SK-N-SH (cell line): Measurements from ENCODE around the gene PHF1. TPM values are rescaled to one million over a fixed set of nuclear protein-coding genes. Genes with fewer than 3 reads are reported as not detected.

Experiments used
- CTCF ChIA-PET: fragments of 300-600, 350-600 bp; formaldehyde crosslinking; extraction: SDS; loops from one replicate; lab custom pipeline; 2021; lab: Yijun Ruan, JAX
- POLR2A ChIA-PET: fragments of 350-600 bp; sonication (Branson Sonifier 250); formaldehyde crosslinking; extraction: SDS; loops from one replicate; lab custom pipeline; 2020; ENCODE audit warnings: antibody characterized with exemption, inconsistent platforms; lab: Yijun Ruan, JAX
- DNase-seq: peaks from one replicate; pipeline ENCODE4 v3.0.0; 2012
- H2AFZ ChIP-seq: fragments of 200-600 bp; sonication (generic); 2 replicates; pipeline ENCODE4 v1.8.1; 2016; ENCODE audit warnings: antibody characterized with exemption, mild to moderate bottlenecking, low read depth
- H3F3A ChIP-seq: fragments of 200-600 bp; sonication (generic); replicated peaks from 2 replicates; pipeline ENCODE3; 2016; ENCODE audit warnings: antibody characterized with exemption, mild to moderate bottlenecking; ENCODE audit not compliant: insufficient read depth
- H3K27ac ChIP-seq, 2 experiments: fragments of 200-500 bp in 1 of 2; fragments of 200-600 bp in 1 of 2; sonication (Bioruptor generic) in 1 of 2; sonication (generic), shearing (Covaris generic) in 1 of 2; 2 replicates each; pipeline versions ENCODE4 v1.5.1 to v1.6.1; 2014 to 2016; ENCODE audit warnings: low read depth in 2 of 2, inconsistent platforms in 1 of 2, low read length in 1 of 2, mild to moderate bottlenecking in 1 of 2, mixed read lengths in 1 of 2
- H3K27me3 ChIP-seq: fragments of 200-600 bp; sonication (generic), shearing (Covaris generic); 2 replicates; pipeline ENCODE4 v1.6.1; 2016; ENCODE audit warnings: mixed run types; ENCODE audit not compliant: insufficient read depth
- H3K36me3 ChIP-seq, 2 experiments: fragments of 200-500 bp in 1 of 2; fragments of 200-600 bp in 1 of 2; sonication (Bioruptor generic) in 1 of 2; sonication (generic) in 1 of 2; replicated peaks in 1 of 2; 2 replicates each; pipeline versions ENCODE3 to v1.5.1; 2014 to 2016; ENCODE audit warnings: low read length in 1 of 2, mild to moderate bottlenecking in 1 of 2; ENCODE audit not compliant: insufficient read depth in 2 of 2, control insufficient read depth in 1 of 2
- H3K4me1 ChIP-seq, 2 experiments: fragments of 200-500 bp in 1 of 2; fragments of 200-600 bp in 1 of 2; sonication (Bioruptor generic) in 1 of 2; sonication (generic), shearing (Covaris generic) in 1 of 2; 2 replicates each; pipeline versions ENCODE4 v1.5.1 to v1.6.1; 2014 to 2016; ENCODE audit warnings: low read depth in 1 of 2, low read length in 1 of 2, mixed run types in 1 of 2; ENCODE audit not compliant: insufficient read depth in 2 of 2, control insufficient read depth in 1 of 2
- H3K4me2 ChIP-seq: fragments of 200-600 bp; sonication (generic), shearing (Covaris generic); 2 replicates; pipeline ENCODE4 v1.6.1; 2017; ENCODE audit warnings: mixed run types
- H3K4me3 ChIP-seq, 2 experiments: fragments of 200-500 bp in 1 of 2; fragments of 200-600 bp in 1 of 2; sonication (Bioruptor generic) in 1 of 2; sonication (generic), shearing (Covaris generic) in 1 of 2; 2 replicates each; pipeline versions ENCODE4 v1.5.1 to v1.8.1; 2014 to 2016; ENCODE audit warnings: low read depth in 2 of 2, inconsistent platforms in 1 of 2, low read length in 1 of 2, mild to moderate bottlenecking in 1 of 2, mixed read lengths in 1 of 2, moderate library complexity in 1 of 2
- H3K79me2 ChIP-seq: fragments of 200-600 bp; sonication (generic); 2 replicates; pipeline ENCODE4 v1.8.1; 2017; ENCODE audit warnings: mild to moderate bottlenecking; ENCODE audit not compliant: insufficient read depth
- H3K9ac ChIP-seq: fragments of 200-600 bp; sonication (generic); 2 replicates; pipeline ENCODE4 v1.6.1; 2017; ENCODE audit warnings: mixed run types
- H3K9me2 ChIP-seq: fragments of 200-600 bp; sonication (generic); 2 replicates; pipeline ENCODE4 v1.6.1; 2017; ENCODE audit warnings: mixed run types
- H3K9me3 ChIP-seq: fragments of 200-600 bp; sonication (generic); 2 replicates; pipeline ENCODE4 v1.6.1; 2017; ENCODE audit warnings: mixed run types, mild to moderate bottlenecking, moderate library complexity
- H4K20me1 ChIP-seq: fragments of 200-600 bp; sonication (generic); 2 replicates; pipeline ENCODE4 v1.6.1; 2017; ENCODE audit warnings: mild to moderate bottlenecking, mixed run types; ENCODE audit not compliant: insufficient read depth
- EP300 ChIP-seq, 2 experiments: IDR thresholded peaks; 2 replicates each; pipeline versions ENCODE4 v1.4.0 to v1.6.1; 2012; ENCODE audit warnings: borderline replicate concordance in 1 of 2, low read depth in 1 of 2, low read length in 1 of 2
- EZH2phosphoT487 ChIP-seq: fragments of 200-600 bp; sonication (generic); IDR thresholded peaks from 2 replicates; pipeline ENCODE4 v1.6.1; 2017; ENCODE audit warnings: low read depth, mixed run types, mild to moderate bottlenecking, antibody characterized with exemption, moderate library complexity, borderline replicate concordance
- GATA2 ChIP-seq: sonication (generic); formaldehyde crosslinking; IDR thresholded peaks from 2 replicates; pipeline ENCODE4 v1.5.0; 2020; ENCODE audit warnings: mild to moderate bottlenecking, missing genetic modification reagents
- IRF3 ChIP-seq: fragments of 150-350 bp; IDR thresholded peaks from 2 replicates; pipeline ENCODE4 v1.6.1; 2016; ENCODE audit warnings: mild to moderate bottlenecking, low read depth, low read length
- NFIC ChIP-seq: IDR thresholded peaks from 2 replicates; pipeline ENCODE4 v1.4.0; 2012; ENCODE audit warnings: borderline replicate concordance
- PBX3 ChIP-seq: IDR thresholded peaks from 2 replicates; pipeline ENCODE4; 2012
- POLR2AphosphoS5 ChIP-seq: IDR thresholded peaks from 2 replicates; pipeline ENCODE4 v1.6.1; 2012; ENCODE audit warnings: low read depth, low read length
- RCOR1 ChIP-seq: fragments of 150-350 bp; IDR thresholded peaks from 2 replicates; pipeline ENCODE4 v1.6.1; 2017; ENCODE audit warnings: antibody characterized with exemption, low read length
- REST ChIP-seq: IDR thresholded peaks from 2 replicates; pipeline ENCODE4 v1.6.1; 2012; ENCODE audit warnings: mild to moderate bottlenecking, low read depth, low read length, moderate library complexity
- SIN3A ChIP-seq: IDR thresholded peaks from 2 replicates; pipeline ENCODE4 v1.6.1; 2012; ENCODE audit warnings: low read depth, mild to moderate bottlenecking, low read length, moderate library complexity, borderline replicate concordance
- TCF12 ChIP-seq: IDR thresholded peaks from 2 replicates; pipeline ENCODE4 v1.4.0; 2012
- WGBS: methylation state at CpG from one replicate; pipeline ENCODE4 v1.1.6; 2017; ENCODE audit warnings: low lambda C conversion rate; 5-methylcytosine and 5-hydroxymethylcytosine counted together
- polyA plus RNA-seq, 3 experiments: library from polyadenylated mRNA; depleted of rRNA; stranded (reverse); fragments of >200 nt; gene quantifications; 2 replicates each; pipeline ENCODE4 v1.2.3, GENCODE V29; 2012
- TF ChIP-seq, protein P1 (sequence below): IDR thresholded peaks from 2 replicates; pipeline ENCODE4 v1.4.0; 2012; ENCODE audit warnings: low read depth, borderline replicate concordance

Gene PHF1
- polyA plus RNA-seq, 1 of the 3 experiments (the other 2 are of a cell fraction) = 48.7 TPM

GRCh38 chr6:33430334-33430733 lies 19.5 kb downstream of the PHF1 start:
- 70% methylated on average over 2 of the region's 2 CpGs for WGBS
- Histone ChIP-seq H3K9me3 (no peaks in the 10 kb centered on the region), H3K4me1 (peaks cover 17 to 44% of the 10 kb centered on the region in 2 experiments), H2AFZ (no peak overlapping the region), H3K36me3 (peaks cover 0 to 4% of the 10 kb centered on the region in 2 experiments), H3K9me2 (no peaks in the 10 kb centered on the region), H4K20me1 (no peaks in the 10 kb centered on the region; the same call in 1 of the 2 replicates), H3K4me2 (peak overlapping the region; percentile 49; the same call in 1 of the 2 replicates), H3K79me2 (peaks cover 33% of the 10 kb centered on the region; the same call in 1 of the 2 replicates), H3K9ac (no peak overlapping the region), H3K4me3 (no peak overlapping the region), H3K27me3 (no peaks in the 10 kb centered on the region), H3F3A (peaks cover 15% of the 10 kb centered on the region), H3K27ac (peak overlapping the region in 1 of 2 experiments; percentile 31; a peak in 1 of 4 replicates)
- ChIA-PET POLR2A (interaction anchor here (0.9 to 1.7 kb wide), 3 partner anchors 24 to 459 kb away, joined by 3 to 9 read pairs (median 5); partner anchors contain the start of gene ZBTB9), CTCF (interaction anchor here (0.8 to 2.3 kb wide), 4 partner anchors 10 to 36 kb away, joined by 3 to 8 read pairs (median 4); partner anchors contain the start of genes CUTA and ZBTB9)
- TF ChIP-seq TCF12 (no peak), EP300 (IDR thresholded peaks at IDR 0.05; ENCODE audit: borderline replicate concordance in 1 of 2, low read depth in 1 of 2, low read length in 1 of 2) (no peak), EZH2phosphoT487 (no peak), PBX3 (no peak), IRF3 (no peak), GATA2 (no peak), RCOR1 (no peak), SIN3A (no peak), REST (no peak), NFIC (no peak), POLR2AphosphoS5 (no peak)
- TF ChIP-seq, protein P1, sequence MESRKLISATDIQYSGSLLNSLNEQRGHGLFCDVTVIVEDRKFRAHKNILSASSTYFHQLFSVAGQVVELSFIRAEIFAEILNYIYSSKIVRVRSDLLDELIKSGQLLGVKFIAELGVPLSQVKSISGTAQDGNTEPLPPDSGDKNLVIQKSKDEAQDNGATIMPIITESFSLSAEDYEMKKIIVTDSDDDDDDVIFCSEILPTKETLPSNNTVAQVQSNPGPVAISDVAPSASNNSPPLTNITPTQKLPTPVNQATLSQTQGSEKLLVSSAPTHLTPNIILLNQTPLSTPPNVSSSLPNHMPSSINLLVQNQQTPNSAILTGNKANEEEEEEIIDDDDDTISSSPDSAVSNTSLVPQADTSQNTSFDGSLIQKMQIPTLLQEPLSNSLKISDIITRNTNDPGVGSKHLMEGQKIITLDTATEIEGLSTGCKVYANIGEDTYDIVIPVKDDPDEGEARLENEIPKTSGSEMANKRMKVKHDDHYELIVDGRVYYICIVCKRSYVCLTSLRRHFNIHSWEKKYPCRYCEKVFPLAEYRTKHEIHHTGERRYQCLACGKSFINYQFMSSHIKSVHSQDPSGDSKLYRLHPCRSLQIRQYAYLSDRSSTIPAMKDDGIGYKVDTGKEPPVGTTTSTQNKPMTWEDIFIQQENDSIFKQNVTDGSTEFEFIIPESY = no peak
- DNase-seq = no peak
